HUDEP-2 (cell line): Measurements from ENCODE around the gene CEACAM6.
"Not testable (repeated sequence)": the region's sequence is repeated elsewhere in the genome, so short reads cannot be mapped to it uniquely, and the experiment has no call there.

Source experiments
- DNase-seq, 76 experiments: peaks; one replicate each; lab custom pipeline; 2025; ENCODE audit not compliant: unreplicated experiment in 76 of 76; lab: John Stamatoyannopoulos, UW

Gene CEACAM6

GRCh38 chr19:41755328-41755913 is at the start of gene CEACAM6:
Gene CEACAM6 (plus strand): TSS chr19:41755530. CDS start chr19:41755639, 109 bp downstream.
- DNase-seq, result no peak

- DNase-seq, result peak in 72 of 76 experiments; percentile 25 to 90 (median 69)
These were observed 48.4 kb upstream of the CEACAM6 start for GRCh38 chr19:41706741-41707501.

- DNase-seq, result no peak
These were observed 47.9 kb upstream of the CEACAM6 start for GRCh38 chr19:41707502-41707812.

GRCh38 chr19:41707871-41708371 is 47.4 kb upstream of the CEACAM6 start:
- no peak for DNase-seq

GRCh38 chr19:41708481-41708880 is 46.8 kb upstream of the CEACAM6 start, which contains the start of gene CEACAM5:
Gene CEACAM5 (plus strand): TSS chr19:41708626. CDS start chr19:41708732, 106 bp downstream.
- DNase-seq, result no peak

GRCh38 chr19:41709516-41709915 is 45.8 kb upstream of the CEACAM6 start:
- not testable (repeated sequence) for DNase-seq

GRCh38 chr19:41709951-41710645 is 45.2 kb upstream of the CEACAM6 start:
- no peak for DNase-seq

GRCh38 chr19:41711376-41712261 is 43.7 kb upstream of the CEACAM6 start:
- no peak for DNase-seq

GRCh38 chr19:41714598-41714997 is 40.7 kb upstream of the CEACAM6 start:
- DNase-seq, result no peak

- no peak for DNase-seq
These were observed 36.6 kb upstream of the CEACAM6 start for GRCh38 chr19:41718761-41719160.

GRCh38 chr19:41720103-41720502 is 35.2 kb upstream of the CEACAM6 start:
- DNase-seq, result no peak

GRCh38 chr19:41726493-41726892 is 28.8 kb upstream of the CEACAM6 start:
- no peak for DNase-seq

GRCh38 chr19:41734156-41734555 is 21.2 kb upstream of the CEACAM6 start:
- DNase-seq, result no peak

GRCh38 chr19:41734585-41734984 is 20.7 kb upstream of the CEACAM6 start:
- DNase-seq, result no peak

- DNase-seq, result no peak
These were observed 20.2 kb upstream of the CEACAM6 start for GRCh38 chr19:41735071-41735600.

GRCh38 chr19:41739361-41739760 is 16.0 kb upstream of the CEACAM6 start:
- DNase-seq, result no peak

- no peak for DNase-seq
These were observed 14.7 kb upstream of the CEACAM6 start for GRCh38 chr19:41740415-41741243.

GRCh38 chr19:41741244-41741554 is 14.1 kb upstream of the CEACAM6 start:
- DNase-seq, result no peak

GRCh38 chr19:41744850-41745249 is 10.5 kb upstream of the CEACAM6 start:
- no peak for DNase-seq

GRCh38 chr19:41745756-41746155 is 9.6 kb upstream of the CEACAM6 start:
- no peak for DNase-seq
